Small intestine (tissue), 7 donors: Measurements from ENCODE around the gene FBXW12. TPM values are rescaled to one million over a fixed set of nuclear protein-coding genes. Genes with fewer than 3 reads are reported as not detected.

Source experiments
- DNase-seq, 2 donors: peaks; one replicate each; pipeline versions ENCODE4 v3.0.0 to v3.0.0-alpha.2; 2013
- FAIRE-seq: peaks from 2 replicates; lab custom pipeline; 2012; peaks lifted over from hg19 to GRCh38; lab: Jason Lieb, UNC
- H3K27ac ChIP-seq, 3 donors: one replicate each; pipeline ENCODE4 v1.5.1; 2013; ENCODE audit warnings: low read length in 2 of 3, mild to moderate bottlenecking in 2 of 3, control low read depth in 1 of 3, inconsistent platforms in 1 of 3, low read depth in 1 of 3, moderate library complexity in 1 of 3
- H3K27me3 ChIP-seq, 3 donors: one replicate each; pipeline ENCODE4 v1.6.1; 2013; ENCODE audit warnings: low read length in 3 of 3, inconsistent platforms in 1 of 3; ENCODE audit not compliant: control insufficient read depth in 3 of 3, insufficient read depth in 3 of 3
- H3K36me3 ChIP-seq, 3 donors: one replicate each; pipeline ENCODE4 v1.6.1; 2013; ENCODE audit warnings: low read length in 3 of 3, inconsistent platforms in 1 of 3, low read depth in 1 of 3, mild to moderate bottlenecking in 1 of 3, moderate library complexity in 1 of 3; ENCODE audit not compliant: control insufficient read depth in 3 of 3, insufficient read depth in 2 of 3
- H3K4me1 ChIP-seq, 3 donors: one replicate each; pipeline ENCODE4 v1.6.1; 2013; ENCODE audit warnings: low read length in 2 of 3, inconsistent platforms in 1 of 3, low read depth in 1 of 3, mild to moderate bottlenecking in 1 of 3, moderate library complexity in 1 of 3; ENCODE audit not compliant: control insufficient read depth in 3 of 3, insufficient read depth in 2 of 3
- H3K4me3 ChIP-seq, 3 donors: one replicate each; pipeline ENCODE4 v1.5.1; 2013; ENCODE audit warnings: low read length in 3 of 3, control low read depth in 1 of 3, inconsistent platforms in 1 of 3, low read depth in 1 of 3, mild to moderate bottlenecking in 1 of 3, moderate library complexity in 1 of 3
- H3K9me3 ChIP-seq, 2 donors: one replicate each; pipeline ENCODE4 v1.6.1; 2013; ENCODE audit warnings: low read depth in 1 of 2, low read length in 1 of 2; ENCODE audit not compliant: control insufficient read depth in 2 of 2, insufficient read depth in 1 of 2
- WGBS, 3 donors: extraction: QIAGEN DNeasy Blood & Tissue Kit; methylation state at CpG; one replicate each; pipeline ENCODE4 v1.1.7; 2013; 5-methylcytosine and 5-hydroxymethylcytosine counted together
- polyA plus RNA-seq, 4 donors: library from polyadenylated mRNA; stranded (reverse) in 3 of 4; unstranded in 1 of 4; fragments of 200-250 nt in 3 of 4; fragments of 120-200 nt in 1 of 4; gene quantifications; one replicate each; pipeline versions ENCODE4 v1.2.1 to v1.2.3, GENCODE V29; 2013
- donor health status: healthy with polysubstance abuse.
- donor health status: control.
- donor health status: control.
- donor health status: Bipolar disorder and iron deficiency.
- donor health status: healthy.

The FBXW12 gene
- polyA plus RNA-seq, 4 donors, result 0.16 TPM; not detected in 3

DNA sequence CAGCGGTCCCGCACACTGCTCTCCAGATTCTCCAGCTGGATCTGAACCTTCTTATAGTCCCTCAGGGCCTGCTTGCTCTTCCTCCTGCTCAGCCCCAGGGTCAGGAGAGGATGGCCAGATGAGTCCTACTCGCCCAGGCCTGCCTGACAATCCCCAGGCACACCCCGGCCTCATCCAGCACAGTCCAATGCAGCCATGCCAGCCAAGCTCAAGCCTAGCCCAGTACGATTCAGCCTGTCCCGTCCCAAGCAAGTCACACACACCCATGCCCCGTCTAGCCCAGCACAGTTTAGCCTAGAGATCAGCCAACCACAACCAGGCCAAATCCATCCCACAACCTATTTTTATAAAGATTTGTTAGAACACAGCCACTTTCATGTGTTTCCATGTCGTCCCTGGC, 41.1 kb downstream of the FBXW12 start:
- FAIRE-seq (no peak), DNase-seq (no peak)
- Histone ChIP-seq H3K4me3 (no peak overlapping the region), H3K4me1 (no peaks in the 10 kb centered on the region), H3K27me3 (no peaks in the 10 kb centered on the region), H3K9me3 (no peaks in the 10 kb centered on the region), H3K36me3 (peaks cover 3 to 100% (median 16%) of the 10 kb centered on the region in 3 donors), H3K27ac (no peak overlapping the region)
- WGBS, 3 donors, result 84 to 87% (median 85%) methylated on average over 8 of the region's 8 CpGs

DNA sequence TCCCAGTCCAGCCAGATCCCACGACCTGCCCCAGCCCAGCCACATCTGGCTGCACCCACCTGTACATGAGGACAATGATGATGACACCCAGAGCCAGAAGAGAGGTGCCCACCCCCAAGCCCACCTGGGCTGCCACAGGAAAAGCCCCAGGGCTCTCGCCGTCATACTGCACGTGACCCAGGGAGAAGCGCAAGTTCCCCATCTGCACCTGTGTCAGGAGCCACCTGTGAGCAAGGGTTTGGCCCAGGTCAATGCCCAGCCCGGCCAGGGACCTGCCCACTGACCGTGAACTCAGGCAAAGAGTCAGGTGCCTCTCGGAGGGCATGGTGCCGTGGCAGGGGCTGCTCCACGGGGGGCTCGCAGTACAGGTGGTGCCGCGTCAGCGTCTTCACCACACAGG, 41.6 kb downstream of the FBXW12 start:
- FAIRE-seq, result no peak
- Histone ChIP-seq H3K4me3 (no peak overlapping the region), H3K4me1 (no peaks in the 10 kb centered on the region), H3K27me3 (no peaks in the 10 kb centered on the region), H3K27ac (no peak overlapping the region), H3K9me3 (no peaks in the 10 kb centered on the region), H3K36me3 (peaks cover 7 to 100% (median 15%) of the 10 kb centered on the region in 3 donors)
- 86 to 91% (median 88%) methylated on average over 14 of the region's 14 CpGs for WGBS, 3 donors
- no peak for DNase-seq

DNA sequence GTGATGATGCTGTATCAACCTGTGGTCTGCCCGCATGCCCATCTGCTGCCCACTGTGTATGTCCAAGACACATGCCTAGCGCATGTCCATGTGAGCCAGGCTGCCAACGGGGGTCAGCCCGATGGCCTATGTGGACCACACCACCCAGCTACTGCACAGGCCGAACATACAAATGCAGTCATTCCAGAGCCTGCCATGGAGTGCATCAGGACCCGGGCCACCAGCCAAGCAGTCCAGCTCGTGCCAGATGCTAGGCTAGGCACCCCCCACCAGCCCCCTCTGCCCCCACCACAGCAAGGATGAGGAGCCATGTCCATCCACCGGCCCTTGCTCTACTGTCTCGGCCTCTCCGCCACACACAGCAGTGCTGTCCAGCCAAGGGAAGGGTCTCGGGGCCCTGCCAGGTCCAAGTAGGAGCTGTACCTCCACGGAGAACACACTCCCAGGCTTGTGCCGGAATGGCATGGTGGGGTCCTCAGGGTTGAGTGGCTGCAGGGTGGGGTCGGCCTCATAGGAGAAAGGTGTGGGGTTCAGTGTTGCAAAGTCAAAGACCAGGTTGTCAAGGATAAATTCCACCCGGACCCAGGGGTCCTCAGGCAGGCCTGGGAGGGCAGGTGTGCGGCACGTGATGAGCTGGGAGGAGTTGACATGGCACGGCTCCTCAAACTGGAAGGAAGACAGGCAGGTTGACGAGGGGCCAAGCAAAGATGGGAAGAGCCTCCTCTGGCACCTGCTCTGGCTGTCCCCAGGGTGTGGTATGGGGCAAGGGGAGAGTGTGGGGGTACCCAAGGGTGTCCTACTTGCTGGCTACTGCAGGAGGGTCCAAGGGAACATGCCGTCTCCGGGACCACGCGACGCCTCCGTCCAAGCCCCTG, 42.6 kb downstream of the FBXW12 start:
- H3K27ac ChIP-seq, result no peak overlapping the region
- WGBS, 3 donors, result 90 to 93% (median 90%) methylated on average over 25 of the region's 25 CpGs
- H3K4me1 ChIP-seq, result no peaks in the 10 kb centered on the region
- FAIRE-seq (no peak), DNase-seq (no peak)
- no peaks in the 10 kb centered on the region for H3K9me3 ChIP-seq
- H3K36me3 ChIP-seq, result peaks cover 7 to 100% (median 14%) of the 10 kb centered on the region in 3 donors
- H3K27me3 ChIP-seq, result no peaks in the 10 kb centered on the region
- H3K4me3 ChIP-seq, result no peak overlapping the region

DNA sequence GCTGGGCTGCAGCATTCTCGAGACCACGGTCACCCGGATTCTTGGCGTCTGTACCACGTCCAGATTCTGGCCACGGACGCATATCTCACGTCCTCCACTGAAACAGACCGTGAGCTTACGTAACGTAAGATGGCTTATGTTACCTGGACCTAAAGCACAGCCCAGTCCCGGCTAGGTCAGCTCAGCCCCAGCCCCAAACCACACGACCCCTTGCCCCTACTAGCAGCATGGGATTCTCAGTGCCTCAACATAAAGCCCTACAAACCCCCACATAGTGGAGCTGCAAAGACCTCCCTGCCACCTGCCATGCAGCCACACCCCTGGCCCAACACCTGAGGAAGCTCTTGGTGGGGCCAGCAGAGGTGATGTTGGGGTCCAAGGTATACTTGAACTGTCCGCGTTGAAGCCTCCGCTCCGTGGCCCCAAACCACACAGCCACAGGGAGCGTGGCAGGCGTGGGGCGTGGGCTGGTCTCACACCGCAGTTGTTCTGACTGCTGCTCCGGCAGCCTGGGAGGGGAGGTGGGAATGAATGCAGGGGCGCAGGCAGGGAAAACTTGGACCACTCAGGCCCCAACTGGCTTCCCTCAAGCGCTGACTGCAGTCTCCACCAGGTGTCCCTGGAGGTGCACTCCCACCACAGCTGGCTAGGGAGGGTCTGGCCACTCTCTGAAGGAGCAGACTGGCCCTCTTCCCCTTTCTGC, 43.4 kb downstream of the FBXW12 start:
- no peak overlapping the region for H3K27ac ChIP-seq
- no peaks in the 10 kb centered on the region for H3K9me3 ChIP-seq
- H3K27me3 ChIP-seq, result no peaks in the 10 kb centered on the region
- no peak for DNase-seq
- H3K4me3 ChIP-seq, result no peak overlapping the region
- 93 to 97% (median 93%) methylated on average over 24 of the region's 24 CpGs for WGBS, 3 donors
- peaks cover 10 to 100% (median 14%) of the 10 kb centered on the region in 3 donors for H3K36me3 ChIP-seq
- no peak for FAIRE-seq
- H3K4me1 ChIP-seq, result no peaks in the 10 kb centered on the region

DNA sequence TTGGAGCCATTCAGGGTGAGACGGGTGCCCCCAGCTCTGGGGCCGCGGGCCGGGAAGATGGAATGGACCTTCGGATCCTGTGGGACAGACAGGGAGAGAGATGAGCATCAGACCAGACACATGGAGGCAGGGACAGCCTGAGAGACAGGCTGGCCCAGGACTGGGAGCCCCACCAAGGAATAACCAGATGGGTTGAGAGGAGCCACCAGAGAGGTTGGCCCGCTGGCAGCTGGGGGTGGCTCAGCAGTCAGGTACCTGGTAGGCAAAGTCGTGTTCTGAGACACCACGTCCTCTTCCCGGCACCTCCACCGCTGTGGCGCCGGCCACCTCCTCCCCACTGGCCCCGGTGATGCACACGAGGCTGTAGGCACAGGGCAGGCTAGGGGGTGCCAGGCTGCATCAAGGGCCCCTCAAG, 44.1 kb downstream of the FBXW12 start:
- no peaks in the 10 kb centered on the region for H3K9me3 ChIP-seq
- no peak overlapping the region for H3K27ac ChIP-seq
- no peak for FAIRE-seq
- DNase-seq, result no peak
- 84 to 90% (median 86%) methylated on average over 8 to 14 of the region's 14 CpGs for WGBS, 3 donors
- H3K4me1 ChIP-seq, result no peaks in the 10 kb centered on the region
- no peaks in the 10 kb centered on the region for H3K27me3 ChIP-seq
- peaks cover 10 to 100% (median 12%) of the 10 kb centered on the region in 3 donors for H3K36me3 ChIP-seq
- no peak overlapping the region for H3K4me3 ChIP-seq

DNA sequence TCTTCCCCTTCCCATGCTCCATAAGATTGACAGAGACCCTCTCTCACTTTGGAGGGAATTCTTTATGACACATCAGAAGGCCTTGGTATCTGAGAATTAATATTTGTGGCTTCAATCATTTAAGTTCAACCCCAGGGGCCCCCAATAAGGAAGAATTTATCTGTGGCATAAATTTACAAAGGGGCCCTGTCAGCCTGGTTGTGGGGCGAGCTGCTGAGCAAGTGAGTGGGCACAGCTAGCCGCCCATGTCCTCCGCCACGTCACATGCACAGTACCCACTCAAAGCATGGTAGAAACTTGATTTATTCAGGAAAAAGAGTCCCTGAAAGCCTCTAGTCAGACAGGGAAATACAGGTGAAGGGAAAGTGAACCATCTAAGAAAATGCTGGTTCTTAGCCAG, 44.5 kb downstream of the FBXW12 start:
- DNase-seq (no peak), FAIRE-seq (no peak)
- Histone ChIP-seq H3K4me3 (no peak overlapping the region), H3K27ac (no peak overlapping the region), H3K27me3 (no peaks in the 10 kb centered on the region), H3K36me3 (peaks cover 10 to 100% (median 12%) of the 10 kb centered on the region in 3 donors), H3K4me1 (no peaks in the 10 kb centered on the region), H3K9me3 (no peaks in the 10 kb centered on the region)
- WGBS, 3 donors, result 90 to 96% (median 91%) methylated on average over 4 of the region's 4 CpGs

DNA sequence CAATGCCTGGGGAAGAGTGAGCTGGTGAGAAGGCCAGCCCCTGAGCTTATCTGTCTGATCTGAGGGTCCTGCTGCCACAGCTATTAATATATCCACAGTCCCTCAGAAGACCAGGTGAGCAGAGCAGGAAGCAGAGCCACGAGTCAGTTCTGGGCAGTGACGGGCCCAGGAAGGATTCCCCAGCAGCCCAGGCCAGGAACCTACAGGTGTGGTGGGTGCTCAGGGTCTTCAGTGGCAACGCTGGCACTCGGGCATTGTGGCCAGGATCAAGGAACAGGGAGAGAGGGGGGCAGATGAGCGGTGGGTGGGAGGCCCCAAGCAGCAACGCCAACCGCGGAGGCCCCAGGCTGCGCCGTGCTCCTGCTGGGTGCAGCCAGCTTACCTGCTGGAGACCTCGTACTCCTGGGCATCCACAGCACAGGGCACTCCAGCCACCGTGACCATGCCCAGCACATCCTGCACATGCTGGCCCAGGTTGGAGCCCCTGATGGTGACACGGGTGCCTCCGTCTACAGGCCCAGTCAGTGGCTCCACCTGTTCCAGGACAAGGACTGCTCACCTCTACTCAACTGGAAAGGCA, 45.6 kb downstream of the FBXW12 start:
- Histone ChIP-seq H3K36me3 (peaks cover 5 to 100% (median 10%) of the 10 kb centered on the region in 3 donors), H3K9me3 (no peaks in the 10 kb centered on the region), H3K27ac (no peak overlapping the region), H3K4me1 (no peaks in the 10 kb centered on the region), H3K4me3 (no peak overlapping the region), H3K27me3 (no peaks in the 10 kb centered on the region)
- no peak for DNase-seq
- FAIRE-seq, result no peak
- 84 to 94% (median 91%) methylated on average over 11 to 14 of the region's 14 CpGs for WGBS, 3 donors

DNA sequence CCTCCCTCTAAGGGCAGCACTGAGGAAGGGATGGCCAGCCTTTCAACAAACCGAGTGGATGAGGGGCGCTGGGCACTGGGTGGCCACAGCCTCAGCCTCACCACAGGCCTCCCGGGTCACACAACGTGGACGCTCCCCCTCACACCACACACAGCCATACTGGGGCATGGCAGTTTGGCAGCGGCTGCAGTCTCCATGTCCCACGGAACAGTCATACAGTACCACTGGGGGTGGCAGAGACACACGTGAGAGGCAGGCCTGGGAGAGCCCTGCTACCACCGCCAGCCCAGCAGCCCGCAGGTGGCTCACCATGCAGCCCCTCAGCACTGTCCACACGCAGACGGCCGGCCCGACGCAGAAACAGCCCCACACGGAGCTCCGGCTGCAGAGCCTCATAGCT, 46.1 kb downstream of the FBXW12 start:
- Histone ChIP-seq H3K36me3 (peaks cover 5 to 100% (median 10%) of the 10 kb centered on the region in 3 donors), H3K27me3 (no peaks in the 10 kb centered on the region), H3K4me1 (no peaks in the 10 kb centered on the region), H3K27ac (no peak overlapping the region), H3K4me3 (no peak overlapping the region), H3K9me3 (no peaks in the 10 kb centered on the region)
- DNase-seq (no peak), FAIRE-seq (no peak)
- 91 to 92% (median 91%) methylated on average over 15 to 17 of the region's 17 CpGs for WGBS, 3 donors
